CD4-positive, alpha-beta T cell (primary cell): ENCODE measurements around the gene DDX31. TPM values are rescaled to one million over a fixed set of nuclear protein-coding genes. Genes with fewer than 3 reads are reported as not detected.

Source experiments
- ATAC-seq: fragments of 200-7000 bp; cut with Tn5 transposase; one replicate; pipeline ENCODE4 v1.10.0; 2022; ENCODE audit warnings: mild to moderate bottlenecking; ENCODE audit not compliant: poor library complexity
- CTCF ChIA-PET: fragments of 350-600 bp; sonication (Branson Sonifier 250); formaldehyde crosslinking; loops from one replicate; lab custom pipeline; 2021; ENCODE audit warnings: antibody characterized with exemption, inconsistent platforms; lab: Charles Lee
- POLR2A ChIA-PET: fragments of 350-600 bp; sonication (Branson Sonifier 250); formaldehyde crosslinking; loops from one replicate; lab custom pipeline; 2021; ENCODE audit warnings: antibody characterized with exemption, inconsistent platforms; lab: Charles Lee
- DNase-seq, 14 experiments: peaks; one replicate each; pipeline ENCODE4 v3.0.0-alpha.2; 2013 to 2020; ENCODE audit warnings: mixed read lengths in 2 of 14
- H3K27ac ChIP-seq, 2 donors: one replicate each; pipeline versions ENCODE4 v1.5.1 to v1.7.0; 2013; ENCODE audit warnings: low read length in 2 of 2, low read depth in 1 of 2, mild to moderate bottlenecking in 1 of 2
- H3K27me3 ChIP-seq, 2 experiments: 1 replicate in 1 of 2; 2 replicates in 1 of 2; pipeline versions ENCODE4 v1.6.1 to v1.7.0; 2013; ENCODE audit warnings: low read length in 2 of 2, control low read depth in 1 of 2, mild to moderate bottlenecking in 1 of 2, moderate library complexity in 1 of 2; ENCODE audit not compliant: insufficient read depth in 2 of 2, control insufficient read depth in 1 of 2
- H3K36me3 ChIP-seq: one replicate; pipeline ENCODE4 v1.6.1; 2013; ENCODE audit warnings: low read length, control low read depth; ENCODE audit not compliant: insufficient read depth
- H3K4me1 ChIP-seq: one replicate; pipeline ENCODE4 v1.6.1; 2013; ENCODE audit warnings: low read length, control low read depth; ENCODE audit not compliant: insufficient read depth
- H3K4me3 ChIP-seq: one replicate; pipeline ENCODE4 v1.5.1; 2013; ENCODE audit warnings: mild to moderate bottlenecking, low read length, moderate library complexity
- H3K9me3 ChIP-seq, 2 experiments: 1 replicate in 1 of 2; 2 replicates in 1 of 2; pipeline versions ENCODE4 v1.6.1 to v1.7.0; 2013; ENCODE audit warnings: low read length in 2 of 2, mild to moderate bottlenecking in 2 of 2, control low read depth in 1 of 2, moderate library complexity in 1 of 2; ENCODE audit not compliant: control insufficient read depth in 1 of 2, insufficient read depth in 1 of 2
- H3K27ac Mint-ChIP-seq: one replicate; pipeline ENCODE4 v1.8.0; 2020; ENCODE audit warnings: mixed read lengths
- H3K27me3 Mint-ChIP-seq: one replicate; pipeline ENCODE4 v1.8.0; 2021; ENCODE audit warnings: mixed read lengths
- H3K36me3 Mint-ChIP-seq: one replicate; pipeline ENCODE4 v1.8.0; 2021; ENCODE audit warnings: low read depth, mixed read lengths
- H3K4me1 Mint-ChIP-seq: one replicate; pipeline ENCODE4 v1.8.0; 2021; ENCODE audit warnings: low read depth, mixed read lengths
- H3K4me3 Mint-ChIP-seq: one replicate; pipeline ENCODE4 v1.8.0; 2020; ENCODE audit warnings: mild to moderate bottlenecking, mixed read lengths
- H3K9me3 Mint-ChIP-seq: one replicate; pipeline ENCODE4 v1.8.0; 2020; ENCODE audit warnings: mixed read lengths
- intact Hi-C, 2 experiments: fragments of 100-400 bp; cut with DNase I in 1 of 2; cut with micrococcal nuclease in 1 of 2; formaldehyde crosslinking; loops; one replicate each; pipeline versions ENCODE4 v1.15.1 to v1.9.0; 2023 to 2025; cut with DNase I, micrococcal nuclease
- total RNA-seq, 174 experiments: library from RNA in 2 of 174; stranded (reverse) in 2 of 174; gene quantifications; one replicate each; pipeline ENCODE4 v1.2.3 and lab custom pipeline; 2021 to 2026
- TF ChIP-seq, protein P1 (sequence below): fragments of 200-600 bp; IDR thresholded peaks from one replicate; pipeline ENCODE4 v1.8.0; 2022; ENCODE audit warnings: antibody characterized with exemption, mild to moderate bottlenecking

The DDX31 gene
- total RNA-seq, 2 experiments from 2014 or later: 11.0 to 11.3 TPM

DNA sequence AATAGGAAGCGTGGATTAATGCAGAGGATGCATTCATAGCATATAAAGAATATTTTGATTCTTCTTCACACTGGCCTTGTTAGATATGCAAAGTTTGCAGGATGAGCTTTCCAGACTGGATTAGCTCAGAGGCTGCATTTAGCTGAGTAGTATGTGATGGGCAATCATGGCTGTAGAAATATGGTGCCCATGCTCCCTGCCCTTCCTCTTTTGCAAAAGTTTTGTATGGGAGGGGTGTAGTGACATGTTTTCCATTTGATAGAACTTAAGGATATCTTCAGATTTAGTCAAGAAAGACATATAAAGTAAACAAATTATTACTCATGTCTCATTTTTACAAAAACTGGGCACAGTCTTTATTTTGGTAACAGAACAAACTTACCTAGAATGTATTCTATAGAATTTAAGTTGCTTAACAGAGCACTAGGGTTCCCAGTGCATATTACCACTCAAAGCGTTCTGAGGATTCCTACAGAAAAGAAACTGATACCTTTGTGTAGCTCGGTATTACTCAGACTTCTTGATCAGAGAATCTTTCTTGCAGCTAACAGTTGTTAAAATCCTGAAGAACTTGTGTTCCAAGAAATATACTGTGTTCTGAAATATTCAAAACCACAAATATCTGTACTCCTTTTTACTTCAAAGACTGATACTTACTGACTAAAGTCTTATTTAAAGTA is 10.3 kb upstream of the DDX31 start:
- peaks cover 52% of the 10 kb centered on the region for H3K36me3 ChIP-seq
- TF ChIP-seq, protein P1, sequence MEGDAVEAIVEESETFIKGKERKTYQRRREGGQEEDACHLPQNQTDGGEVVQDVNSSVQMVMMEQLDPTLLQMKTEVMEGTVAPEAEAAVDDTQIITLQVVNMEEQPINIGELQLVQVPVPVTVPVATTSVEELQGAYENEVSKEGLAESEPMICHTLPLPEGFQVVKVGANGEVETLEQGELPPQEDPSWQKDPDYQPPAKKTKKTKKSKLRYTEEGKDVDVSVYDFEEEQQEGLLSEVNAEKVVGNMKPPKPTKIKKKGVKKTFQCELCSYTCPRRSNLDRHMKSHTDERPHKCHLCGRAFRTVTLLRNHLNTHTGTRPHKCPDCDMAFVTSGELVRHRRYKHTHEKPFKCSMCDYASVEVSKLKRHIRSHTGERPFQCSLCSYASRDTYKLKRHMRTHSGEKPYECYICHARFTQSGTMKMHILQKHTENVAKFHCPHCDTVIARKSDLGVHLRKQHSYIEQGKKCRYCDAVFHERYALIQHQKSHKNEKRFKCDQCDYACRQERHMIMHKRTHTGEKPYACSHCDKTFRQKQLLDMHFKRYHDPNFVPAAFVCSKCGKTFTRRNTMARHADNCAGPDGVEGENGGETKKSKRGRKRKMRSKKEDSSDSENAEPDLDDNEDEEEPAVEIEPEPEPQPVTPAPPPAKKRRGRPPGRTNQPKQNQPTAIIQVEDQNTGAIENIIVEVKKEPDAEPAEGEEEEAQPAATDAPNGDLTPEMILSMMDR: no peak
- ChIA-PET POLR2A (interaction anchor here (1.2 kb wide), 1 partner anchor 10 kb away, joined by 4 read pairs; the partner anchor contains the start of genes DDX31 and GTF3C4), CTCF (no interaction called here)
- no peak overlapping the region for H3K4me3 Mint-ChIP-seq
- H3K9me3 ChIP-seq: no peaks in the 10 kb centered on the region
- no peak for ATAC-seq
- no peak for DNase-seq
- H3K27ac ChIP-seq: no peak overlapping the region
- no peak overlapping the region for H3K4me3 ChIP-seq
- H3K4me1 ChIP-seq: no peaks in the 10 kb centered on the region
- no peaks in the 10 kb centered on the region for H3K27me3 ChIP-seq
- no peak overlapping the region for H3K27ac Mint-ChIP-seq
- no peaks in the 10 kb centered on the region for H3K27me3 Mint-ChIP-seq
- H3K4me1 Mint-ChIP-seq: peaks cover 15% of the 10 kb centered on the region
- peaks cover 67% of the 10 kb centered on the region for H3K36me3 Mint-ChIP-seq
- intact Hi-C loops: loop anchor here in 1 of 2 experiments (10.0 kb wide), 1 partner anchor 1555 kb away; the partner anchor contains the start of gene NUP214
- no peaks in the 10 kb centered on the region for H3K9me3 Mint-ChIP-seq

DNA sequence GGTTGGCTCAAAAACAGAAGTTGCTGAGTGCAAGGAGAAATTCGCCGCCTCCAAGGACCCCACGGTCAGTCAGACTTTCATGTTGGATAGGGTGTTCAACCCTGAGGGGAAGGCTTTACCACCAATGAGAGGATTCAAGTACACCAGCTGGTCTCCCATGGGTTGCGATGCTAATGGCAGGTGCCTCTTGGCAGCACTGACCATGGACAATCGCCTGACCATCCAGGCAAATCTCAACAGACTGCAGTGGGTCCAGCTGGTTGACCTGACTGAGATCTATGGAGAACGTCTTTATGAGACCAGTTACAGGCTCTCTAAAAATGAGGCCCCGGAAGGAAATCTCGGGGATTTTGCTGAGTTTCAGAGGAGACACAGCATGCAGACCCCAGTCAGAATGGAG is 8.2 kb upstream of the DDX31 start:
- no peaks in the 10 kb centered on the region for H3K27me3 ChIP-seq
- H3K36me3 Mint-ChIP-seq: peaks cover 53% of the 10 kb centered on the region
- DNase-seq (no peak), ATAC-seq (no peak)
- peaks cover 4% of the 10 kb centered on the region for H3K4me1 ChIP-seq
- no peaks in the 10 kb centered on the region for H3K27me3 Mint-ChIP-seq
- intact Hi-C loops: loop anchor here in 1 of 2 experiments (10.0 kb wide), 1 partner anchor 1553 kb away; the partner anchor contains the start of gene NUP214
- TF ChIP-seq, protein P1: no peak
- ChIA-PET CTCF (no interaction called here), POLR2A (no interaction called here)
- no peak overlapping the region for H3K27ac ChIP-seq
- no peak overlapping the region for H3K4me3 Mint-ChIP-seq
- H3K9me3 ChIP-seq: no peaks in the 10 kb centered on the region
- H3K27ac Mint-ChIP-seq: no peak overlapping the region
- peaks cover 35% of the 10 kb centered on the region for H3K36me3 ChIP-seq
- peaks cover 30% of the 10 kb centered on the region for H3K4me1 Mint-ChIP-seq
- H3K4me3 ChIP-seq: no peak overlapping the region
- no peaks in the 10 kb centered on the region for H3K9me3 Mint-ChIP-seq

DNA sequence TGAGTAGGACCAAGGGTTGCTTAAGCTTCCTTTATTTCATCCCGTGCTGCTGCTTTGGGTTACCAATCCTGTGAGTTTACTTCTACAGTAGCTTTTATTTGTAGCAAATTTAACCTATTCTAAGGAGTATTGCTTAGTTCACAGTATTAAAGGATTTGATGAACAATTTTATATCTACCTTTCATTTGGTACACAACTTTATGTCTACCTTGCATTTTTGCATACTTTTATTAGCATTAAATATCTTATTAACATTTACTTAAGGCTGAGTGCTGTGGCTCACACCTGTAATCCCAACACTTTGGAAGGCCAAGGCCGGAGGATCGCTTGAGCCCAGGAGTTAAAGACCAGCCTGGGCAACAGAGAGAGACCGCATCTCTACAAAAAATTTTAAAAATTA is 4.7 kb upstream of the DDX31 start:
- DNase-seq (no peak), ATAC-seq (no peak)
- Mint-ChIP-seq H3K27ac (no peak overlapping the region), H3K9me3 (no peaks in the 10 kb centered on the region), H3K4me1 (peaks cover 48% of the 10 kb centered on the region), H3K36me3 (peaks cover 33% of the 10 kb centered on the region), H3K27me3 (no peaks in the 10 kb centered on the region), H3K4me3 (no peak overlapping the region)
- Histone ChIP-seq H3K36me3 (peaks cover 18% of the 10 kb centered on the region), H3K27me3 (no peaks in the 10 kb centered on the region), H3K4me3 (no peak overlapping the region), H3K4me1 (peaks cover 29% of the 10 kb centered on the region), H3K27ac (no peak overlapping the region), H3K9me3 (no peaks in the 10 kb centered on the region)
- CTCF ChIA-PET: no interaction called here
- POLR2A ChIA-PET: no interaction called here
- intact Hi-C loops: loop anchor here (5.0 to 10.0 kb wide), 4 partner anchors 98 to 1550 kb away; partner anchors contain the start of genes CFAP77 (in 1 of the 2), NUP214 (in 1 of the 2) and SURF6 (in 1 of the 2)
- TF ChIP-seq, protein P1: no peak
